ENCODE results near the gene NEURL2.
"Not testable (repeated sequence)": the region's sequence is repeated elsewhere in the genome, so short reads cannot be mapped to it uniquely, and the experiment has no call there.

NEURL2 gene

GRCh38 chr20:45904583-45905504, 13.8 kb upstream of the NEURL2 start:
- no peak overlapping the region for H3K4me3 ChIP-seq (ENCODE audit: low read length)
- TF ChIP-seq, protein P1, sequence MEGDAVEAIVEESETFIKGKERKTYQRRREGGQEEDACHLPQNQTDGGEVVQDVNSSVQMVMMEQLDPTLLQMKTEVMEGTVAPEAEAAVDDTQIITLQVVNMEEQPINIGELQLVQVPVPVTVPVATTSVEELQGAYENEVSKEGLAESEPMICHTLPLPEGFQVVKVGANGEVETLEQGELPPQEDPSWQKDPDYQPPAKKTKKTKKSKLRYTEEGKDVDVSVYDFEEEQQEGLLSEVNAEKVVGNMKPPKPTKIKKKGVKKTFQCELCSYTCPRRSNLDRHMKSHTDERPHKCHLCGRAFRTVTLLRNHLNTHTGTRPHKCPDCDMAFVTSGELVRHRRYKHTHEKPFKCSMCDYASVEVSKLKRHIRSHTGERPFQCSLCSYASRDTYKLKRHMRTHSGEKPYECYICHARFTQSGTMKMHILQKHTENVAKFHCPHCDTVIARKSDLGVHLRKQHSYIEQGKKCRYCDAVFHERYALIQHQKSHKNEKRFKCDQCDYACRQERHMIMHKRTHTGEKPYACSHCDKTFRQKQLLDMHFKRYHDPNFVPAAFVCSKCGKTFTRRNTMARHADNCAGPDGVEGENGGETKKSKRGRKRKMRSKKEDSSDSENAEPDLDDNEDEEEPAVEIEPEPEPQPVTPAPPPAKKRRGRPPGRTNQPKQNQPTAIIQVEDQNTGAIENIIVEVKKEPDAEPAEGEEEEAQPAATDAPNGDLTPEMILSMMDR (conservative IDR thresholded peaks at IDR 0.05; ENCODE audit: low read depth, low read length): no peak
- no peak for DNase-seq (ENCODE audit: low read depth)

GRCh38 chr20:45902199-45902701, 11.2 kb upstream of the NEURL2 start:
- H3K4me3 ChIP-seq (ENCODE audit: low read length): no peak overlapping the region
- no peak for DNase-seq (ENCODE audit: low read depth)
- TF ChIP-seq, protein P1 (conservative IDR thresholded peaks at IDR 0.05; ENCODE audit: low read depth, low read length): no peak

DNA sequence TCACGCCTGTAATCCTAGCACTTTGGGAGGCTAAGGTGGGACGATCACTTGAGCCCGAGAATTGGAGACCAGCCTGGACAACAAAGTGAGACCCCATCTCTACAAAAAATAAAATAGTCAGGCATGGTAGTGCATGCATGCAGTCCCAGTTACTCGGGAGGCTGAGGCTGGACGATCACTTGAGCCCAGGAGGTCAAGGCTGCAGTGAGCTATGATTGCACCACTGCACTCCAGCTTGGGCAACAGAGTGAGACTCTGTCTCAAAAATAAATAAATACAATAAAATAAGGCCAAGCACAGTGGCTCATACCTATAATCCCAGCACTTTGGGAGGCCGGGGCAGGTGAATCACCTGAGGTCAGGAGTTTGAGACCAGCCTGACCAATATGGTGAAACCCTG, 10.3 kb upstream of the NEURL2 start:
- H3K4me3 ChIP-seq (ENCODE audit: low read length); DNase-seq (ENCODE audit: low read depth): not testable (repeated sequence)

DNA sequence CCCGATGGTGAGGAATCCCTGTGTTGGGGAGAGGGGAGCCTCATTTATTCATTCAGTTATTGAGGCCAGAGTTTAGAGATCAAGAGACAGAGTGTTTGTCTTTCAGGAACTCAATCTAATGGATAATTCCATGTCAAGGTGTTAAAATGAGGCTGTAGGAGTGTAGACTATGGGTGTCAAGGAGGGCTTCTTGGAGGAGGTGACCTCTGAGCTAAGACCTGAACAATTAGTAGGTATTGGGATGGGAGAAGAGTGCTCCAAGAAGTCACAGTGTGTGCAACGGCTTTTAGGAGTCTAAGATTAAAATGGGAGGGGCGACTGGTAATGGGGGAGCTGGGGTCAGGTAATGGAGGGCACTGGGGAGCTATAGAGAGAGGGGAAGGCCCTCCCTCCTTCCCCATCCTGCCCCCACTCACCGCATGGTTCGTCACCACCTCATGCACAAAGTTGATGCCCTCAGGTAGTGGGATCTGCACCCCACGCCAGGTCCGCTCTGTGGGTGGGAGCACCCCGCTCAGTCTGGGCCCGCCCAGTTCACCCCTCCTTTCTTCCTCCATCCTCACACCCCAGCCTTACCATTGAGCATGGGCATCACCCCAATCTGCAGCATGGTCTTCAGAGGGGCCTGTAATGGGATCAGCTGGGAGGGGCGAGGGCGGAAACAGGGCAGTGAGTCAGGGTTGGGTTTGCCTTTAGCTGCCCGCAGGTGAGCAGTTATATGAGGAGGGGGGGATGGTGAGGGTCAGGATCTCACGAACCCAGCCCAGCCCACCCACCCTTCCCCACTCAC, 8.2 kb upstream of the NEURL2 start:
- H3K4me3 ChIP-seq (ENCODE audit: low read length): no peak overlapping the region
- DNase-seq (ENCODE audit: low read depth): no peak
- TF ChIP-seq, protein P1 (conservative IDR thresholded peaks at IDR 0.05; ENCODE audit: low read depth, low read length): no peak

- TF ChIP-seq, protein P1 (conservative IDR thresholded peaks at IDR 0.05; ENCODE audit: low read depth, low read length): no peak
- H3K4me3 ChIP-seq (ENCODE audit: low read length): no peak overlapping the region
- DNase-seq (ENCODE audit: low read depth): no peak
These were observed 7.3 kb upstream of the NEURL2 start for GRCh38 chr20:45898285-45898684.

GRCh38 chr20:45897692-45898091, 6.7 kb upstream of the NEURL2 start:
- no peak overlapping the region for H3K4me3 ChIP-seq (ENCODE audit: low read length)
- DNase-seq (ENCODE audit: low read depth): no peak
- TF ChIP-seq, protein P1 (conservative IDR thresholded peaks at IDR 0.05; ENCODE audit: low read depth, low read length): no peak

DNA sequence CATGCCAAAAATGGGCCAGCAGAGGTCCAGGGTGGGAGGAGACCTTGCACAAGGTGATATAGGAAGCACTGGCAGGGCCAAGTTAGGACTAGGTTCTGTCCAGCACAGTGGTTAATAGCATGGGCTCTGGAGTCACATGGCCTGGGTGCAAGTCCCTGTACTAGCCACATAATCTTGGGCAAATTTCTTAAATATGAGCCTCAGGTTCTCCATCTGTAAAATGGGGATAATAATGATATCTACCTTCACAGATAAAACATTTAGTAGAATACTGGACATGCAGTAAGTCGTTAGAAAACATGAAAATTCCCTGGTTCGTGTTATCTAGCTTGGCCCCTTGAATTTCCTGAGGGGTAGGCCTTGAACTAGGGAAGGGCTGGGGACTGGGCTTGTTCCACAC, 6.3 kb upstream of the NEURL2 start:
- TF ChIP-seq, protein P1 (conservative IDR thresholded peaks at IDR 0.05; ENCODE audit: low read depth, low read length): no peak
- DNase-seq (ENCODE audit: low read depth): no peak
- no peak overlapping the region for H3K4me3 ChIP-seq (ENCODE audit: low read length)
